ENCODE data around the gene YKT6.
"Not testable (repeated sequence)": the region's sequence is repeated elsewhere in the genome, so short reads cannot be mapped to it uniquely, and the experiment has no call there.

YKT6 gene

GRCh38 chr7:44172803-44173424 is 27.9 kb upstream of the YKT6 start:
- no peak for DNase-seq

- DNase-seq, result peak; percentile 35
Measured at GRCh38 chr7:44173911-44174693, 26.7 kb upstream of the YKT6 start.

GRCh38 chr7:44174694-44174948 is 26.2 kb upstream of the YKT6 start:
- DNase-seq, result not testable (repeated sequence)

- no peak for DNase-seq
Measured at GRCh38 chr7:44175730-44176129, 25.0 kb upstream of the YKT6 start.

- no peak for DNase-seq
Measured at GRCh38 chr7:44176486-44176885, 24.3 kb upstream of the YKT6 start.

GRCh38 chr7:44177570-44178131 is 23.1 kb upstream of the YKT6 start:
- no peak for DNase-seq

GRCh38 chr7:44180631-44181030 is 20.1 kb upstream of the YKT6 start:
- no peak for DNase-seq

GRCh38 chr7:44182827-44183226 is 18.0 kb upstream of the YKT6 start:
- no peak for DNase-seq

GRCh38 chr7:44183386-44183785 is 17.4 kb upstream of the YKT6 start:
- no peak for DNase-seq

- peak; percentile 62 for DNase-seq
Measured at GRCh38 chr7:44184206-44184872, 16.4 kb upstream of the YKT6 start.

GRCh38 chr7:44184873-44185446 is 15.8 kb upstream of the YKT6 start:
- DNase-seq, result no peak

- DNase-seq, result no peak
Measured at GRCh38 chr7:44185729-44186128, 15.0 kb upstream of the YKT6 start.

- no peak for DNase-seq
Measured at GRCh38 chr7:44186736-44187135, 14.0 kb upstream of the YKT6 start.

- DNase-seq, result no peak
Measured at GRCh38 chr7:44187636-44188416, 13.0 kb upstream of the YKT6 start.

- DNase-seq, result no peak
Measured at GRCh38 chr7:44188480-44189225, 12.1 kb upstream of the YKT6 start.

- DNase-seq, result no peak
Measured at GRCh38 chr7:44189286-44189992, 11.3 kb upstream of the YKT6 start, which contains the start of gene GCK. GCK (minus strand) TSS chr7:44189439; CDS start chr7:44188953, 486 bp downstream.

GRCh38 chr7:44189993-44190872 is 10.5 kb upstream of the YKT6 start:
- DNase-seq, result no peak

- DNase-seq, result no peak
Measured at GRCh38 chr7:44191171-44191570, 9.6 kb upstream of the YKT6 start.

GRCh38 chr7:44193011-44193802 is 7.6 kb upstream of the YKT6 start:
- no peak for DNase-seq
